ENCODE data around the gene MMP25.
A peak's percentile ranks its signal among the peaks of the same experiment; 100 is the strongest.

MMP25 gene

DNA sequence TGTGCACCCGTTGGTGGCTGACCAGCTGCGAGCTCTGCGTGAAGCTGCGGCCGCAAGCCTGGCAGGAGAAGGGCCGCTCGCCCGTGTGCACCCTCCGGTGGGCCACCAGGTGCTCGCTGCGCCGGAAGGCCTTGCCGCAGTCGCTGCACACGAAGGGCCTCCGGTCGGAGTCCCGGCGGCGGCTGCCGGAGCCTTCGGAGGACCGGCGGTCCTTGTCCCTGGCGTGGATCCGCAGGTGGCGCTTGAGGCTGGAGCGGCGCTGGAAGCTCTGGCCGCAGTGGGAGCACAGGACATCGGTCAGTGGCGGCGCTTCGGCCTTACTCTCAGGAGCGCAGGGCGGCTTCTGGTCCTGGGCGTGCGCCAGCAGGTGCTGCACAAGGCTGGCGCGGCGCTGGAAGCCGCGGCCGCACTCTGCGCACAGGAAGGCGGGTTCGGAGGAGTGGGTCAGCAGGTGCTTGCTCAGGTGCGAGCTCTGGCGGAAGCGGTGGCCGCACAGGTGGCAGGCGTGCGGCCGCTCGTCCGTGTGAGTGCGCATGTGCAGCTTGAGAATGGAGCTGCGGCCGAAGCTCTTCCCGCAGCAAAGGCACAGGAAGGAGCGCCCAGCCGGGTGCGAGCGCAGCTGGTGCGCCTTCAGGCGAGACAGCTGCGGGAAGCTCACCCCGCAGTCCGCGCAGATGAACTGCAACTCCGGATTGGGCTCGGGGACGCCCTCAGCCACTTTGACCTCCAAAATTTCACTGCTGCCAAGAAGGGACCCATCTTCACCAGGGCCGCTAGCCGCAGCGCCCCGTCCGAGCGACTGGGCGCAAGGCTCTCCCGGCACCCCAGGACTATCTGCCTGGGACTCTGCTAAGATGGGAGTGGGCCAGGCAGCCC, 43.6 kb downstream of the MMP25 start:
- H3K27ac ChIP-seq (ENCODE audit: low read depth, low read length): no peak overlapping the region
- H3K4me1 ChIP-seq (ENCODE audit: control insufficient read depth in 1 of 2, insufficient read depth in 2 of 2, low read length in 2 of 2): peaks cover 13 to 17% of the 10 kb centered on the region in 2 donors
- no peaks in the 10 kb centered on the region for H3K36me3 ChIP-seq (ENCODE audit: control insufficient read depth in 1 of 2, insufficient read depth in 2 of 2, low read length in 2 of 2)
- H3K4me3 ChIP-seq (ENCODE audit: low read depth in 1 of 2, low read length in 2 of 2): no peak overlapping the region
- H3K9ac ChIP-seq (ENCODE audit: low read depth in 1 of 2, low read length in 2 of 2): no peak overlapping the region
- no peaks in the 10 kb centered on the region for H3K9me3 ChIP-seq (ENCODE audit: control insufficient read depth in 1 of 2, low read length in 2 of 2)
- H3K27me3 ChIP-seq (ENCODE audit: control insufficient read depth in 1 of 2, insufficient read depth in 2 of 2, low read length in 2 of 2): no peaks in the 10 kb centered on the region

DNA sequence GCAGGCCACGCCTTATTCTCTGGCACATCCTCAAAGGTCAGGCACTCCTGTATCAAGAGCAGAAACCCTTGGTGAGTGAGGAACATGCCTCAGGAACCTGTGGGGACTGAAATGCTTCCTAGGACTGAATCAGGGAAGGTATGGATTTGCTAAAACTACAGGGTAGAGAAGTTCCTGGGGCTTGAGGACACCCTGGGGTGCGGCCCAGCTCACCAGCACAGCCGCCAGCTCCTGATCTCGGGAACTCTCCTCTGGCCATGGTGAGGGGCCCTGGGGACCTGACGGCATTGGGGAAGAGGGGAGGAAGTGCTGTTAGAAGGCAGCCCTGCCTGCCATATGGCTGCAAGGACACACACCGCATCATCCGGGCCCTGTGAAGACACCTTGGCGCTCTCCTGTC, 45.2 kb downstream of the MMP25 start:
- H3K9me3 ChIP-seq (ENCODE audit: control insufficient read depth in 1 of 2, low read length in 2 of 2): no peaks in the 10 kb centered on the region
- no peaks in the 10 kb centered on the region for H3K36me3 ChIP-seq (ENCODE audit: control insufficient read depth in 1 of 2, insufficient read depth in 2 of 2, low read length in 2 of 2)
- no peak overlapping the region for H3K27ac ChIP-seq (ENCODE audit: low read depth, low read length)
- no peaks in the 10 kb centered on the region for H3K27me3 ChIP-seq (ENCODE audit: control insufficient read depth in 1 of 2, insufficient read depth in 2 of 2, low read length in 2 of 2)
- no peak overlapping the region for H3K9ac ChIP-seq (ENCODE audit: low read depth in 1 of 2, low read length in 2 of 2)
- peaks cover 13 to 16% of the 10 kb centered on the region in 2 donors for H3K4me1 ChIP-seq (ENCODE audit: control insufficient read depth in 1 of 2, insufficient read depth in 2 of 2, low read length in 2 of 2)
- H3K4me3 ChIP-seq (ENCODE audit: low read depth in 1 of 2, low read length in 2 of 2): no peak overlapping the region

DNA sequence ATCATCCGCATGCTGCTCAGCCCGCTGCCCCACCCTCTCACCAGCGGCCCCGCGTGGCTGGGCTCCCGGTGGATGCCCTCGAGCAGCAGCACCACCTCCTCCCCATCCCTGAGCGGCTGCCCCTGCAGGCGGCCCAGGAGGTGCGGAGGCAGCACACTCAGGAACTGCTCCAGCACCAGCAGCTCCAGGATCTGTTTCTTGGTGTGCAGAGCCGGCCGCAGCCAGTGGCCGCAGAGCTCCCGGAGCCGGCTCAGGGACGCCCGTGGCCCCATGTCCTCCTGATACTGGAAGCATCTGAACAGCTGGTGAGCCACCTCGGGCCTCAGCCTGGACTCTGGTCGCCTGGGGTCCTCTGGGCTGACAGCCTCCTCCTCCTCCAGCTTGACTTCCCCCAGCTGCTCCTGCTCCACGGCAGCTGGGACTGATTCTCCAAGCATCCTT, 46.2 kb downstream of the MMP25 start:
- Histone ChIP-seq H3K27me3 (ENCODE audit: control insufficient read depth in 1 of 2, insufficient read depth in 2 of 2, low read length in 2 of 2) (no peaks in the 10 kb centered on the region), H3K9ac (ENCODE audit: low read depth in 1 of 2, low read length in 2 of 2) (no peak overlapping the region), H3K4me3 (ENCODE audit: low read depth in 1 of 2, low read length in 2 of 2) (no peak overlapping the region), H3K9me3 (ENCODE audit: control insufficient read depth in 1 of 2, low read length in 2 of 2) (no peaks in the 10 kb centered on the region), H3K4me1 (ENCODE audit: control insufficient read depth in 1 of 2, insufficient read depth in 2 of 2, low read length in 2 of 2) (peaks cover 4 to 6% of the 10 kb centered on the region in 2 donors), H3K27ac (ENCODE audit: low read depth, low read length) (no peak overlapping the region), H3K36me3 (ENCODE audit: control insufficient read depth in 1 of 2, insufficient read depth in 2 of 2, low read length in 2 of 2) (no peaks in the 10 kb centered on the region)

DNA sequence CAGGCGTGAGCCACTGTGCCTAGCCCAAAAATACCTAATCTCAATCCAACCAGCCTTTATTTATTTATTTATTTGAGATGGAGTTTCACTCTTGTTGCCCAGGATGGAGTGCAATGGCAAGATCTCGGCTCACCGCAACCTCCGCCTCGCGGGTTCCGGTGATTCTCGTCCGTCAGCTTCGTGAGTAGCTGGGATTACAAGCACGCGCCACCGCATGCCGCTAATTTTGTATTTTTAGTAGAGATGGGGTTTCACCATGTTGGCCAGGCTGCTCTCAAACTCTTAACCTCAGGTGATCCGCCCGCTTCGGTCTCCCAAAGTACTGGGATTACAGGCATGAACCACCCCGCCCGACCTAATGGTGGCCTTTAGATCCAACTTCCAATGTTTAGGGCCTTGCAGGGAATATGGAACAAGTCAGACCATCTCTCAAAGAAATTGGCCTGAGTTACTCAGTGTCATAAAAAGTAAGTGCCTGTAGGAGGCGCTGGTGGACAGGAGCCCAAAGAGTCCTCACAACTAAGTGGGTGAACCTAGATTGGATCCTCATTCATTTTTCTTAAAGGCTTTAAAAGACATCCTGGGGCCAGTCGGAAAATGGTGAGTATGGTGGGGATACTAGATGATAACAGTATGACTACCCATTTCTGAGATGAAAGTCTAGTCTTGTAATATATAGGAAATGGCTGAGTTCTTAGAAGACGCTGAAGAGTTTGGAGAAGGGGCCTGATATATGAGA, 48.1 kb downstream of the MMP25 start:
- Histone ChIP-seq H3K4me3 (ENCODE audit: low read depth in 1 of 2, low read length in 2 of 2) (no peak overlapping the region), H3K9ac (ENCODE audit: low read depth in 1 of 2, low read length in 2 of 2) (no peak overlapping the region), H3K9me3 (ENCODE audit: control insufficient read depth in 1 of 2, low read length in 2 of 2) (no peaks in the 10 kb centered on the region), H3K36me3 (ENCODE audit: control insufficient read depth in 1 of 2, insufficient read depth in 2 of 2, low read length in 2 of 2) (no peaks in the 10 kb centered on the region), H3K27ac (ENCODE audit: low read depth, low read length) (no peak overlapping the region), H3K27me3 (ENCODE audit: control insufficient read depth in 1 of 2, insufficient read depth in 2 of 2, low read length in 2 of 2) (no peaks in the 10 kb centered on the region), H3K4me1 (ENCODE audit: control insufficient read depth in 1 of 2, insufficient read depth in 2 of 2, low read length in 2 of 2) (peaks cover under 1 to 6% of the 10 kb centered on the region in 2 donors)

DNA sequence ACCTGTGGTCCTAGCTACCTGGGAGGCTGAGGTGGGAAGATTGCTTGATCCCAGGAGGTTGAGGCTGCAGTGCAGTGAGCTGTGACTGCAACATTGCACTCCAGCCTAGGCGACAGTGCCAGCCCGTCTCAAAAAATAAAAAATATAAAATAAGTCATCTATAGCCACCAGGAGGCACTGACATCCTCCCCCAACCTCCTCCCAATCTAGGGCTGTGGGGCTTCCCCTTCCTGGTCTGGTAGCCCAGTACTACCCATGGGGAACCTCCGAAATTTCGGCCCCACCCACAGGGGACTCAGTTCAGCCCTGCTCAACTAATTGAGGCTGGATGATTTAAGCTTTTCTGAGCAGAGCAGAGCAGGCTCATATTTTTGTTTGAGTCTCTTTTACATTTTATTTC, 49.5 kb downstream of the MMP25 start:
- Histone ChIP-seq H3K4me1 (ENCODE audit: control insufficient read depth in 1 of 2, insufficient read depth in 2 of 2, low read length in 2 of 2) (peaks cover 10 to 17% of the 10 kb centered on the region in 2 donors), H3K9ac (ENCODE audit: low read depth in 1 of 2, low read length in 2 of 2) (no peak overlapping the region), H3K36me3 (ENCODE audit: control insufficient read depth in 1 of 2, insufficient read depth in 2 of 2, low read length in 2 of 2) (no peaks in the 10 kb centered on the region), H3K9me3 (ENCODE audit: control insufficient read depth in 1 of 2, low read length in 2 of 2) (no peaks in the 10 kb centered on the region), H3K4me3 (ENCODE audit: low read depth in 1 of 2, low read length in 2 of 2) (no peak overlapping the region), H3K27ac (ENCODE audit: low read depth, low read length) (no peak overlapping the region), H3K27me3 (ENCODE audit: control insufficient read depth in 1 of 2, insufficient read depth in 2 of 2, low read length in 2 of 2) (no peaks in the 10 kb centered on the region)

DNA sequence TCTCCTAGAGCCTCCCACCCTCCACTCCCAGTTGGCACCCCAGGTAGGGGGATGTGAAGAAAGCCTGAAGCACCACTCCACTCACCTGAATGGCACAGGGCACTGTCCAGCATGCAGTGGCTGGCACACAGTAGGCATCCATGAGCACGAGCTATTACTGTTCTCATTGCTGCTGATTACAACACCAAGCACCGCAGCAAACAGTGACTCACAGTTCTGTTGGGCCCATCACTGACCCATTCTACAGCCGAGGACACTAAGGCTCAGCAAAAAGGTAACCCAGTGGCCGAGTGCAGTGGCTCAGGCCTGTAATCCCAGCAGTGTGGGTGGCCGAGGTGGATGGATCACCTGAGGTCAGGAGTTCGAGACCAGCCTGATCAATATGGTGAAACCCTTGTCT, 50.0 kb downstream of the MMP25 start:
- Histone ChIP-seq H3K4me1 (ENCODE audit: control insufficient read depth in 1 of 2, insufficient read depth in 2 of 2, low read length in 2 of 2) (peaks cover 15 to 21% of the 10 kb centered on the region in 2 donors), H3K9me3 (ENCODE audit: control insufficient read depth in 1 of 2, low read length in 2 of 2) (no peaks in the 10 kb centered on the region), H3K4me3 (ENCODE audit: low read depth in 1 of 2, low read length in 2 of 2) (no peak overlapping the region), H3K9ac (ENCODE audit: low read depth in 1 of 2, low read length in 2 of 2) (no peak overlapping the region), H3K27me3 (ENCODE audit: control insufficient read depth in 1 of 2, insufficient read depth in 2 of 2, low read length in 2 of 2) (no peaks in the 10 kb centered on the region), H3K27ac (ENCODE audit: low read depth, low read length) (no peak overlapping the region), H3K36me3 (ENCODE audit: control insufficient read depth in 1 of 2, insufficient read depth in 2 of 2, low read length in 2 of 2) (no peaks in the 10 kb centered on the region)

DNA sequence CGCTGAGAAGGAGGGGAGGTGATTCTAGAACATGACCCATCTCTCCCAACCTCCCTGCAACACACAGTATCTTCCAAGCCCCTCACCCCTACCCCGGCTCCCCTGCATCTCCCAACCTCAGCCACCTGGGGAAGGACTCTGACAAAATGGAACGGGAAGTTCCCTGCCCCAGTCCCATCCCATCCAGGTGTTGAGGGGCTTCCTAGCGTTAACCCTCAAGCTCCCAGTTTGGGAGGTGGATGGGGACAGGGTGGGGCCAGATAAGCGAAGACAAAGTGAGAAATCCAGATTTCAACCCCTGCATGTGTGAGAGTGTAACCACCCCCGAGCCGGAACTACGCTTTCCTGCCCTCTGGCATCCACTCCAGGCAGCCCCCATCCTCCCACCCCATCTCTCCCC, 50.9 kb downstream of the MMP25 start:
- Histone ChIP-seq H3K9ac (ENCODE audit: low read depth in 1 of 2, low read length in 2 of 2) (no peak overlapping the region), H3K4me3 (ENCODE audit: low read depth in 1 of 2, low read length in 2 of 2) (no peak overlapping the region), H3K4me1 (ENCODE audit: control insufficient read depth in 1 of 2, insufficient read depth in 2 of 2, low read length in 2 of 2) (peaks cover 15 to 22% of the 10 kb centered on the region in 2 donors), H3K36me3 (ENCODE audit: control insufficient read depth in 1 of 2, insufficient read depth in 2 of 2, low read length in 2 of 2) (no peaks in the 10 kb centered on the region), H3K27ac (ENCODE audit: low read depth, low read length) (no peak overlapping the region), H3K9me3 (ENCODE audit: control insufficient read depth in 1 of 2, low read length in 2 of 2) (no peaks in the 10 kb centered on the region), H3K27me3 (ENCODE audit: control insufficient read depth in 1 of 2, insufficient read depth in 2 of 2, low read length in 2 of 2) (no peaks in the 10 kb centered on the region)

DNA sequence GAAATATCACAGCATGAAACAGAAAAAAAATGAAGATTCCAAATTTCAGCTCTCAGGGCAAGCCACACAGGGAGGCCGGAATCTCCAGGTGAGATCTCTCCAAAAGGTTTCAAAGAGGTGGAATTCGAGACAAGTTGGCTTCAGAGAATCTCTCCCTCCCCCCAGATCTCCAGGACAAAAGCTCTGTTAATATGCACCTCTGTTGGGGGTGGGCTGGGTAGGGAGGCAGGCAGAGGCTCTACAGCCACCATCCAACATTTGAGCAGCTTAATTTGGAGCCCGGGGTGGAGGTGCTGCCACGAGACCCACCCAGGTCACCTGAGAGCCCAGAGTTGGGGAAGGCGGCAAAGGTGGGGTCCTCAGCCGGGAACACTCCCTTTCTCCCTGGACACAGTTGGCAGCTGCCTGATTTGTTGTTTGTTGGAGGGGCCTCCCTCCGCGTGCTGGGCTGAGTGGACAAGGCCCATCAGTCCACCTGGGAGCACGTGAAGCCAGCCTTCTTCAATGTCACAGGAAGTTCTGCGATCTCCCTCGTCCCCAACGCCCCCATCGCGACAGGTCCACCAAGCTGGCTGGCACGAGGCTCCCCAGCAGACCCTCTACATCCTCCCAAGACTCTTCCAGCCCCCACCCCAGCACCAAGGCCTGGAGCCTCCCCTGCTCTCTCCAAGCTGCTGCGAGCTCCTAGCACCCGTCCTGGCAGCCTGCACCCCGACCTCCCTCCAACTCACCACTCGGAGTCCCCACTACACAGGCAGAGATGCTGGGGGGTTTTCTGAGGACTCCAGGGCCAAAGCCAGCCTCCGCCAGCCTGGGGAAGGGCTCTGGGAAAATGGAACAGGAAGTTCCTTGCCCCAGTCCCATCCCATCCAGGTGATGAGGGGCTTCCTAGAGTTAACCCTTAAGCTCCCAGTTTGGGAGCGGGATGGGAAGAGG, 52.4 kb downstream of the MMP25 start, which contains the start of gene ZSCAN10:
Gene ZSCAN10 (minus strand): TSS at position 836 of the 936 bp plus-strand sequence. CDS start 6,357 bp downstream, outside the sequence.
- peaks cover 15 to 28% of the 10 kb centered on the region in 2 donors for H3K4me1 ChIP-seq (ENCODE audit: control insufficient read depth in 1 of 2, insufficient read depth in 2 of 2, low read length in 2 of 2)
- H3K27ac ChIP-seq (ENCODE audit: low read depth, low read length): no peak within 1 kb of the TSS
- peak within 1 kb of the TSS in 1 of 2 donors; percentile 43 for H3K9ac ChIP-seq (ENCODE audit: low read depth in 1 of 2, low read length in 2 of 2)
- peak within 1 kb of the TSS; percentile 18 to 58 for H3K4me3 ChIP-seq (ENCODE audit: low read depth in 1 of 2, low read length in 2 of 2)
- no peaks in the 10 kb centered on the region for H3K9me3 ChIP-seq (ENCODE audit: control insufficient read depth in 1 of 2, low read length in 2 of 2)
- no peaks in the 10 kb centered on the region for H3K27me3 ChIP-seq (ENCODE audit: control insufficient read depth in 1 of 2, insufficient read depth in 2 of 2, low read length in 2 of 2)
- H3K36me3 ChIP-seq (ENCODE audit: control insufficient read depth in 1 of 2, insufficient read depth in 2 of 2, low read length in 2 of 2): no peaks in the 10 kb centered on the region

DNA sequence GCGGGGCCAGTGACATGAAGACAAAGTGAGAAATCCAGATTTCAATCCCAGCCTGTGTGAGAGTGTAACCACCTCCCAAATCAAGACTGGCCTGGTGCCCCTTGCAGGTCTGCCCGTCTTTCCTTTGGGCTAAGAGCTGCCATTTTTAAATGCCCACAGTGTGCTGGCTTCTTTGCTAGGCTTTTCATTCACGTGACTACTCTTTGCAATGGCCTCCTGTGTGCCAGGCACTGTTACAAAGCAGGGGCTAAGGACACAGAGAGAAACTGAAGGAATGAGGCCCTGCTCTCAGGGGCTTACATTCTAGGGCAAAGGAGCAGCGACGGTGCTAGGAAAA, 53.0 kb downstream of the MMP25 start:
- Histone ChIP-seq H3K4me3 (ENCODE audit: low read depth in 1 of 2, low read length in 2 of 2) (peak overlapping the region in 1 of 2 donors; percentile 58), H3K4me1 (ENCODE audit: control insufficient read depth in 1 of 2, insufficient read depth in 2 of 2, low read length in 2 of 2) (peaks cover 15 to 28% of the 10 kb centered on the region in 2 donors), H3K9ac (ENCODE audit: low read depth in 1 of 2, low read length in 2 of 2) (no peak overlapping the region), H3K27ac (ENCODE audit: low read depth, low read length) (no peak overlapping the region), H3K9me3 (ENCODE audit: control insufficient read depth in 1 of 2, low read length in 2 of 2) (no peaks in the 10 kb centered on the region), H3K36me3 (ENCODE audit: control insufficient read depth in 1 of 2, insufficient read depth in 2 of 2, low read length in 2 of 2) (no peaks in the 10 kb centered on the region), H3K27me3 (ENCODE audit: control insufficient read depth in 1 of 2, insufficient read depth in 2 of 2, low read length in 2 of 2) (no peaks in the 10 kb centered on the region)
